Activated naive CD8-positive, alpha-beta T cell (primary cell): ENCODE measurements around the gene SLC25A52.

ENCODE experiments used
- H3K27ac Mint-ChIP-seq: one replicate; pipeline ENCODE4 v1.8.0; 2021; ENCODE audit warnings: mixed read lengths
- H3K27me3 Mint-ChIP-seq: one replicate; pipeline ENCODE4 v1.8.0; 2021; ENCODE audit warnings: mixed read lengths
- H3K36me3 Mint-ChIP-seq: one replicate; pipeline ENCODE4 v1.8.0; 2021; ENCODE audit warnings: mixed read lengths
- H3K4me1 Mint-ChIP-seq: one replicate; pipeline ENCODE4 v1.8.0; 2021; ENCODE audit warnings: low read depth, mixed read lengths
- H3K4me3 Mint-ChIP-seq: one replicate; pipeline ENCODE4 v1.8.0; 2021; ENCODE audit warnings: mild to moderate bottlenecking, mixed read lengths
- H3K9me3 Mint-ChIP-seq: one replicate; pipeline ENCODE4 v1.8.0; 2021; ENCODE audit warnings: low read depth, mixed read lengths

SLC25A52 gene

GRCh38 chr18:31723639-31723989, 37.1 kb downstream of the SLC25A52 start:
- Mint-ChIP-seq H3K27ac (no peak overlapping the region), H3K4me3 (peak overlapping the region; percentile 34), H3K36me3 (no peaks in the 10 kb centered on the region), H3K4me1 (peaks cover 4% of the 10 kb centered on the region), H3K27me3 (peaks cover 14% of the 10 kb centered on the region), H3K9me3 (peaks cover 4% of the 10 kb centered on the region)

- H3K4me1 Mint-ChIP-seq = peaks cover 4% of the 10 kb centered on the region
- no peak overlapping the region for H3K4me3 Mint-ChIP-seq
- H3K27me3 Mint-ChIP-seq = peaks cover 14% of the 10 kb centered on the region
- no peaks in the 10 kb centered on the region for H3K36me3 Mint-ChIP-seq
- H3K27ac Mint-ChIP-seq = no peak overlapping the region
- H3K9me3 Mint-ChIP-seq = peaks cover 4% of the 10 kb centered on the region
Observed at GRCh38 chr18:31722369-31722957, 38.2 kb downstream of the SLC25A52 start.

GRCh38 chr18:31721601-31722000, 39.1 kb downstream of the SLC25A52 start:
- Mint-ChIP-seq H3K4me3 (no peak overlapping the region), H3K27me3 (peaks cover 10% of the 10 kb centered on the region), H3K9me3 (peaks cover 4% of the 10 kb centered on the region), H3K36me3 (no peaks in the 10 kb centered on the region), H3K27ac (no peak overlapping the region), H3K4me1 (peaks cover 4% of the 10 kb centered on the region)

- H3K9me3 Mint-ChIP-seq = peaks cover 4% of the 10 kb centered on the region
- no peak overlapping the region for H3K4me3 Mint-ChIP-seq
- H3K27me3 Mint-ChIP-seq = peaks cover 10% of the 10 kb centered on the region
- no peak overlapping the region for H3K27ac Mint-ChIP-seq
- no peaks in the 10 kb centered on the region for H3K36me3 Mint-ChIP-seq
- H3K4me1 Mint-ChIP-seq = peaks cover 4% of the 10 kb centered on the region
Observed at GRCh38 chr18:31720867-31721266, 39.8 kb downstream of the SLC25A52 start.

GRCh38 chr18:31719363-31720006, 41.2 kb downstream of the SLC25A52 start:
- H3K4me1 Mint-ChIP-seq = peaks cover 3% of the 10 kb centered on the region
- H3K4me3 Mint-ChIP-seq = no peak overlapping the region
- peaks cover 6% of the 10 kb centered on the region for H3K27me3 Mint-ChIP-seq

GRCh38 chr18:31718386-31718785, 42.3 kb downstream of the SLC25A52 start:
- Mint-ChIP-seq H3K27ac (no peak overlapping the region), H3K9me3 (peaks cover 4% of the 10 kb centered on the region), H3K4me3 (no peak overlapping the region), H3K27me3 (peaks cover 4% of the 10 kb centered on the region), H3K4me1 (no peaks in the 10 kb centered on the region), H3K36me3 (no peaks in the 10 kb centered on the region)

More at GRCh38 chr18:31719363-31720006, 41.2 kb downstream of the SLC25A52 start:
- H3K9me3 Mint-ChIP-seq = peaks cover 4% of the 10 kb centered on the region
- H3K36me3 Mint-ChIP-seq = no peaks in the 10 kb centered on the region
- H3K27ac Mint-ChIP-seq = no peak overlapping the region

- Mint-ChIP-seq H3K27me3 (no peaks in the 10 kb centered on the region), H3K27ac (no peak overlapping the region), H3K4me1 (no peaks in the 10 kb centered on the region), H3K36me3 (no peaks in the 10 kb centered on the region), H3K9me3 (peaks cover 4% of the 10 kb centered on the region), H3K4me3 (no peak overlapping the region)
Observed at GRCh38 chr18:31716362-31716761, 44.3 kb downstream of the SLC25A52 start.

- no peaks in the 10 kb centered on the region for H3K27me3 Mint-ChIP-seq
- H3K36me3 Mint-ChIP-seq = no peaks in the 10 kb centered on the region
- H3K4me3 Mint-ChIP-seq = no peak overlapping the region
- no peak overlapping the region for H3K27ac Mint-ChIP-seq
- H3K9me3 Mint-ChIP-seq = no peaks in the 10 kb centered on the region
- H3K4me1 Mint-ChIP-seq = no peaks in the 10 kb centered on the region
Observed at GRCh38 chr18:31711365-31712172, 49.1 kb downstream of the SLC25A52 start.

- Mint-ChIP-seq H3K27me3 (no peaks in the 10 kb centered on the region), H3K4me3 (no peak overlapping the region), H3K4me1 (no peaks in the 10 kb centered on the region), H3K36me3 (no peaks in the 10 kb centered on the region), H3K27ac (no peak overlapping the region), H3K9me3 (no peaks in the 10 kb centered on the region)
Observed at GRCh38 chr18:31710826-31711225, 49.9 kb downstream of the SLC25A52 start.
